Measurements from ENCODE around the gene CDHR1.

Gene CDHR1

GRCh38 chr10:84191106-84191505 lies 3.2 kb upstream of the CDHR1 start:
- no peak for TF ChIP-seq CTCF (IDR thresholded peaks at IDR 0.05; ENCODE audit: extremely low read depth, insufficient read depth, missing control alignments)
- no peak for DNase-seq (ENCODE audit: low spot score)
- in situ Hi-C loops (cut with MboI; ENCODE audit: low pct_unique_long_range_greater_than_20kb, low sequenced_read_pairs, unreplicated experiment): no loop called here

DNA sequence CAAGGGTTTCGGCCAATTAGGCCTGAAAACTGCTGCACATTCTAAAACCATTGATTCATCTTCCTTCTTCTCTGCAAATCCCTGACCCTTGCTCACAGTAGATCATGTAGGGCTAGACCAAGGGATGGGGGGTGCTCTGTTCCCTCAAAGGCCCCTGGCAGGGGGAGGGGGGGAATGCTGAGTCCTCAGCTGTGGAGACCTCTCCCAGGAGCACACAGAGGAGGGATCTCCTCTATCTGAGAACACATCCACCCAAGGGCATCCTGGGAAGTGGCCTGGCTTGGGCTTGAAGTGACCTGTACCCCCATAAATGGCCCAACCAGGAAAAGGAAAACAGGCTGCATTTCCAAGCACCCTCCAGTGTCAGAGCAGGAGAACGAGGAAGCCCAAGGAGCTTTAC lies 1.0 kb upstream of the CDHR1 start:
- DNase-seq (ENCODE audit: low spot score): no peak
- no peak for TF ChIP-seq CTCF (IDR thresholded peaks at IDR 0.05; ENCODE audit: extremely low read depth, insufficient read depth, missing control alignments)
- in situ Hi-C loops (cut with MboI; ENCODE audit: low pct_unique_long_range_greater_than_20kb, low sequenced_read_pairs, unreplicated experiment): no loop called here

- in situ Hi-C loops (cut with MboI; ENCODE audit: low pct_unique_long_range_greater_than_20kb, low sequenced_read_pairs, unreplicated experiment): no loop called here
- TF ChIP-seq CTCF (IDR thresholded peaks at IDR 0.05; ENCODE audit: extremely low read depth, insufficient read depth, missing control alignments): no peak
- no peak for DNase-seq (ENCODE audit: low spot score)
Measured at GRCh38 chr10:84193846-84194423, 402 bp upstream of the CDHR1 start.

GRCh38 chr10:84195044-84195830 lies 900 bp downstream of the CDHR1 start:
- TF ChIP-seq CTCF (IDR thresholded peaks at IDR 0.05; ENCODE audit: extremely low read depth, insufficient read depth, missing control alignments): no peak
- no peak for DNase-seq (ENCODE audit: low spot score)
- in situ Hi-C loops (cut with MboI; ENCODE audit: low pct_unique_long_range_greater_than_20kb, low sequenced_read_pairs, unreplicated experiment): no loop called here

GRCh38 chr10:84196083-84196482 lies 1.7 kb downstream of the CDHR1 start:
- TF ChIP-seq CTCF (IDR thresholded peaks at IDR 0.05; ENCODE audit: extremely low read depth, insufficient read depth, missing control alignments): no peak
- no peak for DNase-seq (ENCODE audit: low spot score)
- in situ Hi-C loops (cut with MboI; ENCODE audit: low pct_unique_long_range_greater_than_20kb, low sequenced_read_pairs, unreplicated experiment): no loop called here

GRCh38 chr10:84196941-84197340 lies 2.6 kb downstream of the CDHR1 start:
- no peak for TF ChIP-seq CTCF (IDR thresholded peaks at IDR 0.05; ENCODE audit: extremely low read depth, insufficient read depth, missing control alignments)
- DNase-seq (ENCODE audit: low spot score): no peak
- in situ Hi-C loops (cut with MboI; ENCODE audit: low pct_unique_long_range_greater_than_20kb, low sequenced_read_pairs, unreplicated experiment): no loop called here
